ENCODE measurements around the gene PPARD. TPM values are rescaled to one million over a fixed set of nuclear protein-coding genes. Genes with fewer than 3 reads are reported as not detected.
"Not testable (repeated sequence)": the region's sequence is repeated elsewhere in the genome, so short reads cannot be mapped to it uniquely, and the experiment has no call there.

PPARD gene
- total RNA-seq, 1 donor from 2014 or later = 38.5 TPM

DNA sequence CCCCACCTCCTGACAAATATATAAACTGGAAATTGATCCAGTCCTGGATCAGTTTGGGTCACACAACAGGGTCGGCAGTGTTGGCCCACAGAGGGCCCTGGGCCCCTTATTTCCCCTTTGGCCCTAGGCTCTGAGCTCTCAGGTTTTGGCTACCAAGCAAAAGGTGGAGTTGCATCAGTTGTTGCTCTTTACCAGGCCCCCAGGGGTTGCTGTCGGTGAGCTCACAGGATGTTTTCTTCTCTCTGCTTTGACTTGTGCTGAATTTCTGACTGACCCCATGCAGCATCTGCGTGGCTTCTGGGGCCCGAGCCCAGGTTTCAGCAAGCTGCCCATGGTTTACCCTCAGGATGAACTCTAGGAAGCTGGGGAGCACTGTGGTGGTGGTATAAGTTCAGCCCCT, 44.6 kb downstream of the PPARD start:
- ATAC-seq = no peak

GRCh38 chr6:35388030-35388429, 45.7 kb downstream of the PPARD start:
- ATAC-seq = no peak

DNA sequence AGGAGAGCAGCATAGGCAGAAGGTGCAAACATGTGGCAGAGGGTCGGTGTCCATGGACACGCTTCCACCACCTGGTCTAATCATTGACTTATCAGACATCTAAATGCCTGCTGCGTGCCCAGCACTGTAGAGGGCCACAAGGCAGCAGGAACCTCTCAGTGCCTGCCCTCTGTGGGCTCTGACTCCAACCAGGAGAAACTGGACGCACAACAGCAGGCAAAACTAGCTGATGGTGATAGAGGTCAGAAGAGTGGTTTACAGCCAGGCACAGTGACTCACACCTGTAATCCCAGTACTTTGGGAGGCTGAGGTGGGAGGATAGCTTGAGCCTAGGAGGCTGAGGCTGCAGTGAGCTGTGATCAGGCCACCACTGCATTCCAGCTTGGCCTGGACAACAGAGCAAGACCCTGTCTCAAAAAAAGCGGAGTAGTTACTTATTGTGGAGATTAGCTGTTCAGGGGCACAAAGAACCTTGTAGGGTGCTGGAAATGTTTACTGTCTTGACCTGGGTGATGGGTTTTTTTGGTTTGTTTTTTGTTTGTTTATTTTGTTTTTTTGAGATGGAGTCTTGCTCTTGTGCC, 46.5 kb downstream of the PPARD start:
- ATAC-seq = no peak

- ATAC-seq = not testable (repeated sequence)
These were observed 47.0 kb downstream of the PPARD start for GRCh38 chr6:35389386-35389785.

- ATAC-seq = peak; percentile 62
These were observed 49.0 kb downstream of the PPARD start for GRCh38 chr6:35391240-35391968.

DNA sequence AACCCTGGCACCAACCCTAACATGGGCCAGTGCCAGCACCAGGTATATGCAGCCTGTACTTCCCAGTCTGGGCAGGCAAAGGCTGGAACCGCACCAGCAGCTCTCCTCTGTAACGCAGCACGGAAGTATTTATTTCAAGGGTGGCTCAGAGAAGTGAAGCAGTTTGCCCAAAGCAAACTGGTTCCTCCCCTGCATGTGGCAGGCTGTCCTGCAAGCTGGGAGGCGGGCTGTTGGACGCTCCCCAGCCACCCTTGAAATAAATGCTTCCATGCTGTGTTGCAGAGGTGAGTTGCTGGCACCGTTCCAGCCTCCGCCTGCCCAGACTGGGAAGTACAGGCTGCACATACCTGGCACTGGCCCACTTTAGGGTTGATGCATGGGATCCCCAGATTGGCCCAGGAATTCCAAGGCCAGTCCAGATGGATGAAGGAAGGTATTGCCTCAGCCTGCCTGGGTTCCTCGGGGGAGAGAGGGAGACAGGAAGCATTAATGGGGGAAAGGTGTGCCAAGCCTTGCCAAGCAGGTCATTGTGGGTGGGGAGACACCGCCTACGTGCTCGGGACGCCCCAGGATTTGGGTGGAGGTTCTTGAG, 49.8 kb downstream of the PPARD start:
- peak; percentile 87 for ATAC-seq

DNA sequence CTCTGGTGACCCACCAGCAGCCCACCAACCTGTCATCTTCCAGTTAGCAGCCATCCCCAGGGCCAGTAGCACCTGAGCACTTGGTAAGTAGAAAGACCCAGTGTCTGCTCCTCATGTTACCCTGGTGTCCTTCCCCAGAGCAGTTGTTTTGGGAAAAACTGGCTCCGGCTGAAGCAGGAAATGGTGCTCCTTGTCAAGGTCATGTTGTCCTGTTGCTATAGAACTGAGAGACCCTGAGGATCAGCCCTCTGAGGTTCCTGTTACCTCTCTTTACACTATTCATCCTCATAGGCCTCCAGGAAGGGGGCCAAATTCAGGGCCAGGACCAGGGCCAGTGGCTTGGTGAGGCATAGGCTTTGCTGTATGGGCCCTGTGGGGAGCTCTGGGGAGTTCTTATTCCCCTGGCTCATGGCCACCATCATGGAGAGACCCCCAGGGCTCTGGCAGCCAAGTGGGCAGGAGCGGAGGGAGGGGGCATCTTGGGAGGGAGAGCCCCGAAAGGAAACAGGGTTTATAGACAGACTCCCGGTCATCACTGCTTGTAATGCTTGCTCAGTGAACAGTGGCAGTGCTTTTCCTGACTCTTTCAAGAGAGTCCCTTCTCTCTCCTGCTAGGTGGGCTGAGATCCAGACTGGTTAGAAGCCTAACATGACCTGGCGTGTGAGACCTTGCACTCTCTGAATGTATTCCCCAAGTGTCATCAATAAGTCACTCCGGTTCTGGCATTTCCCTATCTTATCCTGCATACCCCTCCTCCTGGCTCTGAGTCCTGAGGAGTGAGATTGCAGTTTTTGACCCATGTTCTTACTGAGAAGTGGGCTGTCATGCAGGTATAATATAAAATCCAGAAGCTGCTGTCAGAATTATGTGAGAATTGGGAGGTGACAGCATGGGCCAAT, 50.7 kb downstream of the PPARD start:
- peak; percentile 6 for ATAC-seq

- ATAC-seq = peak; percentile 13
These were observed 54.6 kb downstream of the PPARD start for GRCh38 chr6:35396991-35397390.

DNA sequence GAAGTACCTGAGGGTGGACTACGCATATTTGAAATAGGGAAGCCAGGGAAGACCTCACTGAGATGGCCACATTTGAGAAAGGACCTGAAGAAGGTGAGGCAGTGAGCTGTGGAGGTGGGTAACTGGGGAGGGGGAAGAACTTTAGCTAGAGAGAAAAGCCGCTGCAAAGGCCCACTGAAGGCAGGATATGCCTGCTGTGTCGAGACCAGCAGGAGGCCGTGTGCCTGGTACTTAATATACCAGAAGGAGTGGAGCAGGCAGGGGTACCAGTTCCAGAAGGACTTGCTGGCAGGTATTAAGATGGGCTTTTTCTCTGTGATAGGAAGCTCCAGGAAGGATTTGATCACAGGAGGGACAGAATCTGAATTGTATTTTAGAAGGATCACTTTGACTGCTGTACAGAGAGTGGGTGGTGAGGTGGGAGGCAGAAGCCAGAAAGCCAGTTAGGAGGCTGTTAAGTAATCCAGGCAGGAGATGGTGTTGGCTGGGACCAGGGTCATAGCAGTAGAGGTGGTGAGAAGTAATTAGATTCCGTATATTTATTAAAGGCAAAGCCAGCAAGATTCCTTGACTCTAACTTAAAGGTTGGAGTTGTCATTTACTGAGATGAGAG, 55.6 kb downstream of the PPARD start:
- no peak for ATAC-seq

GRCh38 chr6:35398526-35398925, 56.2 kb downstream of the PPARD start:
- no peak for ATAC-seq

DNA sequence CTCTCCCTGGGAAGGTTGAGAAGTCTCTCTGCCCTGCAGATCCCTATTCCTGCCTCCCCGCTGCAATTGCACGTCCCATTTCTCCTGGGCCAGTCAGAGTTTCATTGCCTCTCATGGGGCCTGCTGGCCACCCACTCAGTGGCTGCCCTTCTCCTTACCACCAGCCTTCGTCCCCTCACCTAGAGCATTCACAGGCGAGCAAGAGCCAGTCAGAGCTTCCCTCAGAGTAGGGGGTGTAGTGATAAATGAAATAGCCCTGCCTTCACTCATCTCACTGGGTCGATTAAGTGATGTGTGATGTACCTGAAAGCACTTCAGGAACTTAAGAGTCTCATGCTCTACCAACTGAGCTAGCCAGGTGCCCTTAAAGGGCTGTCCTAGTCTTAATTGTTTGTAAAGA, 57.8 kb downstream of the PPARD start:
- ATAC-seq = no peak

GRCh38 chr6:35400901-35401311, 58.5 kb downstream of the PPARD start:
- ATAC-seq = peak; percentile 92

- peak; percentile 68 for ATAC-seq
These were observed 59.2 kb downstream of the PPARD start for GRCh38 chr6:35401514-35401913.

- no peak for ATAC-seq
These were observed 59.9 kb downstream of the PPARD start for GRCh38 chr6:35402136-35402855.

DNA sequence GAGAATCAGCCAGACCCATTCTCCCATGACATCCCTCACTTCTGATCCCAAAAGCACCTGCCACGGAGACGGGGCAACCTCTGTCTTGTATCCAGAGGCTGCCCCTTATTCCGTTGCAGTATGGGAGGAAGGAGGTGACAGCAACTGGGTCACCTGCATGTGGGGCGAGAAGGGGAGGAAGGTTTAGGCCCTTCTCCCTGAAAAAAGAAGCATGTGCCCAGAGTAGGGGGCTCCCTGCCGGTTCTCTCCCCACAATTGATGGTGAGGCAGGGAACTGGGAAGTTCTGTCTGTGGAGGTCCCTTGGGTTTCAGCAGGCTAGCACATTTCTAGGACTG, 60.5 kb downstream of the PPARD start:
- no peak for ATAC-seq

GRCh38 chr6:35403544-35404442, 61.4 kb downstream of the PPARD start:
- no peak for ATAC-seq

- no peak for ATAC-seq
These were observed 64.5 kb downstream of the PPARD start for GRCh38 chr6:35406711-35407485.

- ATAC-seq = no peak
These were observed 66.9 kb downstream of the PPARD start for GRCh38 chr6:35409245-35409644.

- ATAC-seq = no peak
These were observed 67.8 kb downstream of the PPARD start for GRCh38 chr6:35410131-35410530.

GRCh38 chr6:35411066-35411465, 68.7 kb downstream of the PPARD start:
- ATAC-seq = no peak
